Gastrocnemius medialis (tissue), 4 donors: ENCODE data around the gene ZNF30. TPM values are rescaled to one million over a fixed set of nuclear protein-coding genes. Genes with fewer than 3 reads are reported as not detected.

Source experiments
- ATAC-seq, 2 donors: fragments of 150-250 bp; one replicate each; pipeline ENCODE4 v1.9.1; 2016
- DNase-seq, 2 donors: peaks; one replicate each; pipeline ENCODE4 v3.0.0-alpha.2; 2019
- H3K27ac ChIP-seq, 4 donors: fragments of 200-600 bp; sonication (generic); 1 replicate in 1 of 4; 2 replicates in 3 of 4; pipeline ENCODE4 v1.5.1; 2016 to 2018; ENCODE audit warnings: mild to moderate bottlenecking in 2 of 4, moderate library complexity in 1 of 4
- H3K27me3 ChIP-seq, 3 donors: fragments of 200-600 bp; sonication (generic) in 2 of 3; 1 replicate in 1 of 3; 2 replicates in 2 of 3; pipeline versions ENCODE4 v1.5.1 to v1.6.0; 2016 to 2019; ENCODE audit warnings: mild to moderate bottlenecking in 1 of 3, moderate library complexity in 1 of 3
- H3K36me3 ChIP-seq, 2 donors: fragments of 200-600 bp; sonication (generic) in 1 of 2; one replicate each; pipeline ENCODE4 v1.5.1; 2017 to 2018
- H3K4me1 ChIP-seq, 2 donors: fragments of 200-600 bp; sonication (generic) in 1 of 2; one replicate each; pipeline ENCODE4 v1.5.1; 2016 to 2017; ENCODE audit warnings: mild to moderate bottlenecking in 2 of 2
- H3K4me3 ChIP-seq, 4 donors: fragments of 200-600 bp; sonication (generic) in 3 of 4; 1 replicate in 1 of 4; 2 replicates in 3 of 4; pipeline ENCODE4 v1.5.1; 2016 to 2019; ENCODE audit warnings: mild to moderate bottlenecking in 2 of 4
- H3K9me3 ChIP-seq, 3 donors: fragments of 200-600 bp; sonication (generic) in 2 of 3; 1 replicate in 1 of 3; 2 replicates in 2 of 3; pipeline ENCODE4 v1.5.1; 2016 to 2019
- CTCF ChIP-seq, 5 experiments: fragments of 450-650 bp in 3 of 5; fragments of 200-600 bp in 2 of 5; sonication (generic) in 2 of 5; IDR thresholded peaks in 4 of 5; conservative IDR thresholded peaks in 1 of 5; 1 replicate in 4 of 5; 2 replicates in 1 of 5; pipeline ENCODE4 v1.5.1; 2016 to 2019; ENCODE audit warnings: antibody characterized with exemption in 5 of 5, mild to moderate bottlenecking in 3 of 5, moderate library complexity in 3 of 5
- POLR2A ChIP-seq, 2 donors: fragments of 450-650 bp; IDR thresholded peaks; one replicate each; pipeline ENCODE4 v1.6.1; 2017; ENCODE audit warnings: antibody characterized with exemption in 2 of 2, mild to moderate bottlenecking in 2 of 2, moderate library complexity in 2 of 2
- in situ Hi-C, 4 donors: fragments of 200-750 bp; cut with MboI; loops; one replicate each; pipeline versions ENCODE4 v1.15.0 to v1.8.0; 2017; ENCODE audit warnings: low sequenced_read_pairs in 4 of 4
- intact Hi-C: fragments of 100-400 bp; cut with DNase I; formaldehyde crosslinking; loops from one replicate; pipeline ENCODE4 v1.15.1; 2023; ENCODE audit warnings: low total_unique reads
- total RNA-seq, 4 donors: library from RNA; depleted of rRNA; stranded (reverse); fragments of >200 nt; gene quantifications; one replicate each; pipeline versions ENCODE4 v1.1.0 to v1.2.3, GENCODE V29; 2016

Gene ZNF30
- total RNA-seq, 4 donors from 2014 or later: 0.66 to 2.3 (median 0.92) TPM

GRCh38 chr19:34972163-34972705 lies 45.5 kb downstream of the ZNF30 start:
- Histone ChIP-seq H3K27ac (no peak overlapping the region), H3K4me3 (no peak overlapping the region), H3K36me3 (no peaks in the 10 kb centered on the region), H3K27me3 (no peaks in the 10 kb centered on the region), H3K4me1 (peaks cover 3 to 7% of the 10 kb centered on the region in 2 donors), H3K9me3 (no peaks in the 10 kb centered on the region)
- in situ Hi-C loops: loop anchor here in 2 of 4 donors (5.0 to 10.0 kb wide), 2 partner anchors 45 to 113 kb away; no protein-coding TSS in a partner anchor
- TF ChIP-seq POLR2A (IDR thresholded peaks at IDR 0.05) (no peak), CTCF (IDR thresholded peaks at IDR 0.05 in 4 of 5, conservative IDR thresholded peaks at IDR 0.05 in 1 of 5) (no peak)
- intact Hi-C loops: loop anchor here (5.0 kb wide), 1 partner anchor 170 kb away; the partner anchor contains the start of gene FXYD7
- no peak for DNase-seq
- no peak for ATAC-seq

GRCh38 chr19:34974646-34975045 lies 47.9 kb downstream of the ZNF30 start:
- no peak for ATAC-seq
- no peak overlapping the region for H3K4me3 ChIP-seq

GRCh38 chr19:34975056-34975455 lies 48.4 kb downstream of the ZNF30 start:
- H3K4me1 ChIP-seq: peaks cover 3 to 7% of the 10 kb centered on the region in 2 donors
- DNase-seq (no peak), ATAC-seq (no peak)
- TF ChIP-seq CTCF (IDR thresholded peaks at IDR 0.05 in 4 of 5, conservative IDR thresholded peaks at IDR 0.05 in 1 of 5) (no peak), POLR2A (IDR thresholded peaks at IDR 0.05) (no peak)
- no peak overlapping the region for H3K27ac ChIP-seq
- no peak overlapping the region for H3K4me3 ChIP-seq
- no peaks in the 10 kb centered on the region for H3K27me3 ChIP-seq
- intact Hi-C loops: no loop called here
- no peaks in the 10 kb centered on the region for H3K36me3 ChIP-seq
- in situ Hi-C loops: loop anchor here in 3 of 4 donors (5.0 to 25.0 kb wide), 3 partner anchors 42 to 287 kb away; partner anchors contain the start of gene USF2 (in 1 of the 3)
- H3K9me3 ChIP-seq: no peaks in the 10 kb centered on the region

More at GRCh38 chr19:34974646-34975045, 47.9 kb downstream of the ZNF30 start:
- intact Hi-C loops: loop anchor here (5.0 kb wide), 1 partner anchor 168 kb away; the partner anchor contains the start of gene FXYD7
- TF ChIP-seq CTCF (IDR thresholded peaks at IDR 0.05 in 4 of 5, conservative IDR thresholded peaks at IDR 0.05 in 1 of 5) (no peak), POLR2A (IDR thresholded peaks at IDR 0.05) (no peak)
- in situ Hi-C loops: loop anchor here in 3 of 4 donors (5.0 to 25.0 kb wide), 3 partner anchors 43 to 288 kb away; partner anchors contain the start of gene USF2 (in 1 of the 3)
- H3K36me3 ChIP-seq: no peaks in the 10 kb centered on the region
- H3K4me1 ChIP-seq: peaks cover 3 to 7% of the 10 kb centered on the region in 2 donors
- H3K9me3 ChIP-seq: no peaks in the 10 kb centered on the region
- no peak overlapping the region for H3K27ac ChIP-seq
- H3K27me3 ChIP-seq: no peaks in the 10 kb centered on the region
- no peak for DNase-seq

GRCh38 chr19:34976611-34977010 lies 49.9 kb downstream of the ZNF30 start:
- ATAC-seq: no peak
- Histone ChIP-seq H3K9me3 (no peaks in the 10 kb centered on the region), H3K36me3 (no peaks in the 10 kb centered on the region), H3K27me3 (no peaks in the 10 kb centered on the region), H3K27ac (no peak overlapping the region), H3K4me3 (no peak overlapping the region), H3K4me1 (peaks cover 3 to 7% of the 10 kb centered on the region in 2 donors)
- TF ChIP-seq POLR2A (IDR thresholded peaks at IDR 0.05) (no peak), CTCF (IDR thresholded peaks at IDR 0.05 in 4 of 5, conservative IDR thresholded peaks at IDR 0.05 in 1 of 5) (no peak)
- in situ Hi-C loops (loop anchor here in 3 of 4 donors (5.0 to 25.0 kb wide), 3 partner anchors 41 to 286 kb away; partner anchors contain the start of gene USF2 (in 1 of the 3)), intact Hi-C loops (no loop called here)
- DNase-seq: no peak
